Naive thymus-derived CD4-positive, alpha-beta T cell (primary cell): Measurements from ENCODE around the gene WNK4. TPM values are rescaled to one million over a fixed set of nuclear protein-coding genes. Genes with fewer than 3 reads are reported as not detected.

Experiments used
- ATAC-seq: fragments of 150-1000 bp; cut with Tn5 transposase; 2 replicates; pipeline ENCODE4 v1.10.0; 2021; ENCODE audit warnings: mild to moderate bottlenecking, moderate library complexity
- CTCF ChIA-PET: fragments of 350-600 bp; sonication (Branson Sonifier 250); formaldehyde crosslinking; loops from one replicate; lab custom pipeline; 2021; ENCODE audit warnings: antibody characterized with exemption; lab: Charles Lee
- POLR2A ChIA-PET: fragments of 350-600 bp; sonication (Branson Sonifier 250); formaldehyde crosslinking; loops from one replicate; lab custom pipeline; 2021; ENCODE audit warnings: antibody characterized with exemption, inconsistent platforms; lab: Charles Lee
- DNase-seq, 9 donors: peaks; one replicate each; pipeline versions ENCODE4 v3.0.0 to v3.0.0-alpha.2; 2020 to 2022; ENCODE audit warnings: mixed read lengths in 1 of 9
- H3K27ac ChIP-seq: one replicate; pipeline ENCODE4 v1.7.0; 2013; ENCODE audit warnings: mild to moderate bottlenecking, low read depth, low read length, moderate library complexity
- H3K27me3 ChIP-seq, 2 donors: one replicate each; pipeline ENCODE4 v1.7.0; 2013; ENCODE audit warnings: low read length in 2 of 2, mild to moderate bottlenecking in 2 of 2, moderate library complexity in 2 of 2; ENCODE audit not compliant: control insufficient read depth in 2 of 2, insufficient read depth in 2 of 2
- H3K36me3 ChIP-seq, 3 experiments: 1 replicate in 2 of 3; 2 replicates in 1 of 3; pipeline ENCODE4 v1.7.0; 2013; ENCODE audit warnings: low read length in 3 of 3, mild to moderate bottlenecking in 3 of 3, moderate library complexity in 1 of 3; ENCODE audit not compliant: insufficient read depth in 3 of 3, control insufficient read depth in 2 of 3
- H3K4me1 ChIP-seq, 2 donors: one replicate each; pipeline ENCODE4 v1.7.0; 2013; ENCODE audit warnings: low read length in 2 of 2, mild to moderate bottlenecking in 2 of 2, moderate library complexity in 1 of 2; ENCODE audit not compliant: control insufficient read depth in 2 of 2, insufficient read depth in 2 of 2
- H3K4me3 ChIP-seq: 2 replicates; pipeline ENCODE4 v1.7.0; 2013; ENCODE audit warnings: mild to moderate bottlenecking, low read length
- H3K9me3 ChIP-seq, 3 experiments: 1 replicate in 2 of 3; 2 replicates in 1 of 3; pipeline ENCODE4 v1.7.0; 2013; ENCODE audit warnings: low read length in 3 of 3; ENCODE audit not compliant: control insufficient read depth in 2 of 3
- H3K27ac Mint-ChIP-seq, 9 donors: one replicate each; pipeline ENCODE4 v1.8.0; 2020 to 2022; ENCODE audit warnings: mixed read lengths in 9 of 9, mild to moderate bottlenecking in 8 of 9, moderate library complexity in 5 of 9, inconsistent platforms in 2 of 9
- H3K27me3 Mint-ChIP-seq, 5 donors: one replicate each; pipeline ENCODE4 v1.8.0; 2021 to 2022; ENCODE audit warnings: mixed read lengths in 5 of 5, mild to moderate bottlenecking in 1 of 5
- H3K36me3 Mint-ChIP-seq, 5 donors: one replicate each; pipeline ENCODE4 v1.8.0; 2020 to 2022; ENCODE audit warnings: mixed read lengths in 5 of 5, mild to moderate bottlenecking in 3 of 5, inconsistent platforms in 1 of 5
- H3K4me1 Mint-ChIP-seq, 7 donors: one replicate each; pipeline ENCODE4 v1.8.0; 2020 to 2022; ENCODE audit warnings: mixed read lengths in 7 of 7, mild to moderate bottlenecking in 3 of 7, inconsistent platforms in 1 of 7
- H3K4me3 Mint-ChIP-seq, 10 donors: one replicate each; pipeline ENCODE4 v1.8.0; 2020 to 2022; ENCODE audit warnings: mild to moderate bottlenecking in 10 of 10, mixed read lengths in 10 of 10, moderate library complexity in 6 of 10, inconsistent platforms in 2 of 10
- H3K9me3 Mint-ChIP-seq, 11 donors: one replicate each; pipeline ENCODE4 v1.8.0; 2020 to 2022; ENCODE audit warnings: mixed read lengths in 11 of 11, mild to moderate bottlenecking in 4 of 11, inconsistent platforms in 1 of 11, moderate library complexity in 1 of 11
- intact Hi-C, 2 donors: fragments of 100-400 bp; cut with micrococcal nuclease; formaldehyde crosslinking; loops; one replicate each; pipeline ENCODE4 v1.15.1; 2023
- polyA plus RNA-seq, 2 donors: library from polyadenylated mRNA; unstranded; fragments of 300-500 nt; fragmentation: Illumina TruSeq; gene quantifications; one replicate each; pipeline ENCODE4 v1.2.3, GENCODE V29; 2021
- total RNA-seq, 6 experiments: library from RNA in 5 of 6; stranded (reverse) in 5 of 6; gene quantifications; 1 replicate in 5 of 6; 2 replicates in 1 of 6; pipeline ENCODE4 v1.2.3 and lab custom pipeline; 2021 to 2026

Gene WNK4
- total and polyA plus RNA-seq, 7 experiments from 2014 or later = 0.10 to 0.51 (median 0.24) TPM; not detected in 2

- Mint-ChIP-seq H3K9me3 (peaks cover 0 to 6% (median 0%) of the 10 kb centered on the region in 11 donors), H3K4me3 (peak overlapping the region in 1 of 10 donors; percentile 79)
- POLR2A ChIA-PET = interaction anchor here (1.0 kb wide), 1 partner anchor 11 kb away, joined by 3 read pairs; no protein-coding TSS in a partner anchor
These were observed 6.9 kb downstream of the WNK4 start for GRCh38 chr17:42787266-42787665.

GRCh38 chr17:42791948-42792347 is 11.5 kb downstream of the WNK4 start:
- ChIA-PET POLR2A (interaction anchor here (0.6 to 0.7 kb wide), 2 partner anchors 480 to 775 kb away, joined by 3 read pairs; partner anchors contain the start of gene DNAJC7), CTCF (interaction anchor here (0.9 kb wide), 1 partner anchor 11 kb away, joined by 3 read pairs; no protein-coding TSS in a partner anchor)
- peaks cover 9 to 14% (median 10%) of the 10 kb centered on the region in 7 donors for H3K4me1 Mint-ChIP-seq
- H3K9me3 ChIP-seq = no peaks in the 10 kb centered on the region
- DNase-seq (no peak), ATAC-seq (no peak)
- H3K27ac Mint-ChIP-seq = no peak overlapping the region
- intact Hi-C loops = no loop called here
- H3K9me3 Mint-ChIP-seq = peaks cover 0 to 6% (median 0%) of the 10 kb centered on the region in 11 donors
- H3K27me3 ChIP-seq = no peaks in the 10 kb centered on the region
- peaks cover 0 to 9% (median 5%) of the 10 kb centered on the region in 5 donors for H3K36me3 Mint-ChIP-seq
- H3K36me3 ChIP-seq = no peaks in the 10 kb centered on the region
- H3K27me3 Mint-ChIP-seq = peaks cover 13 to 27% (median 18%) of the 10 kb centered on the region in 5 donors
- H3K4me3 ChIP-seq = no peak overlapping the region
- no peak overlapping the region for H3K4me3 Mint-ChIP-seq
- no peaks in the 10 kb centered on the region for H3K4me1 ChIP-seq
- no peak overlapping the region for H3K27ac ChIP-seq

More at GRCh38 chr17:42787266-42787665, 6.9 kb downstream of the WNK4 start:
- H3K4me1 ChIP-seq = peaks cover 6 to 16% of the 10 kb centered on the region in 2 donors
- no peak overlapping the region for H3K4me3 ChIP-seq
- peaks cover 0 to 19% of the 10 kb centered on the region in 2 donors for H3K27me3 ChIP-seq
- H3K36me3 Mint-ChIP-seq = peaks cover 0 to 11% (median 0%) of the 10 kb centered on the region in 5 donors
- H3K4me1 Mint-ChIP-seq = peaks cover 7 to 28% (median 24%) of the 10 kb centered on the region in 7 donors
- H3K27ac ChIP-seq = no peak overlapping the region
- intact Hi-C loops = no loop called here
- DNase-seq (no peak), ATAC-seq (no peak)
- CTCF ChIA-PET = no interaction called here
- no peak overlapping the region for H3K27ac Mint-ChIP-seq
- H3K27me3 Mint-ChIP-seq = peaks cover 51 to 72% (median 62%) of the 10 kb centered on the region in 5 donors
- no peaks in the 10 kb centered on the region for H3K36me3 ChIP-seq
- H3K9me3 ChIP-seq = no peaks in the 10 kb centered on the region

GRCh38 chr17:42792545-42792944 is 12.1 kb downstream of the WNK4 start:
- DNase-seq (no peak), ATAC-seq (no peak)
- Histone ChIP-seq H3K27ac (no peak overlapping the region), H3K27me3 (no peaks in the 10 kb centered on the region), H3K4me3 (no peak overlapping the region), H3K9me3 (no peaks in the 10 kb centered on the region), H3K36me3 (no peaks in the 10 kb centered on the region), H3K4me1 (peaks cover 2 to 4% of the 10 kb centered on the region in 2 donors)
- intact Hi-C loops = no loop called here
- ChIA-PET POLR2A (no interaction called here), CTCF (no interaction called here)
- peaks cover 12 to 19% (median 16%) of the 10 kb centered on the region in 7 donors for H3K4me1 Mint-ChIP-seq
- H3K27ac Mint-ChIP-seq = no peak overlapping the region
- H3K4me3 Mint-ChIP-seq = no peak overlapping the region
- H3K27me3 Mint-ChIP-seq = peaks cover 8 to 23% (median 12%) of the 10 kb centered on the region in 5 donors
- peaks cover 0 to 9% (median 5%) of the 10 kb centered on the region in 5 donors for H3K36me3 Mint-ChIP-seq
- peaks cover 0 to 6% (median 0%) of the 10 kb centered on the region in 11 donors for H3K9me3 Mint-ChIP-seq

- H3K27me3 ChIP-seq = no peaks in the 10 kb centered on the region
- Mint-ChIP-seq H3K9me3 (peaks cover 0 to 5% (median 0%) of the 10 kb centered on the region in 11 donors), H3K27ac (no peak overlapping the region), H3K4me1 (peaks cover 22 to 34% (median 31%) of the 10 kb centered on the region in 7 donors), H3K36me3 (peaks cover 0 to 13% (median 5%) of the 10 kb centered on the region in 5 donors), H3K4me3 (no peak overlapping the region), H3K27me3 (peaks cover 0 to 8% (median 3%) of the 10 kb centered on the region in 5 donors)
- H3K36me3 ChIP-seq = peaks cover 0 to 4% (median 0%) of the 10 kb centered on the region in 3 experiments
- POLR2A ChIA-PET = interaction anchor here (4.2 kb wide), 1 partner anchor 22 kb away, joined by 19 read pairs; the partner anchor contains the start of gene VPS25
- CTCF ChIA-PET = no interaction called here
- no peak for ATAC-seq
- intact Hi-C loops = no loop called here
- H3K4me1 ChIP-seq = peaks cover 8 to 10% of the 10 kb centered on the region in 2 donors
- H3K4me3 ChIP-seq = no peak overlapping the region
- no peaks in the 10 kb centered on the region for H3K9me3 ChIP-seq
- no peak for DNase-seq
- H3K27ac ChIP-seq = no peak overlapping the region
These were observed 14.7 kb downstream of the WNK4 start for GRCh38 chr17:42795061-42795460.

- peaks cover 0 to 3% (median 0%) of the 10 kb centered on the region in 11 donors for H3K9me3 Mint-ChIP-seq
These were observed 15.1 kb downstream of the WNK4 start for GRCh38 chr17:42795465-42795864.

GRCh38 chr17:42796066-42796758 is 15.8 kb downstream of the WNK4 start:
- H3K27ac Mint-ChIP-seq = no peak overlapping the region
- peaks cover 0 to 13% (median 5%) of the 10 kb centered on the region in 5 donors for H3K36me3 Mint-ChIP-seq

More at GRCh38 chr17:42795465-42795864, 15.1 kb downstream of the WNK4 start:
- Histone ChIP-seq H3K36me3 (peaks cover 0 to 4% (median 0%) of the 10 kb centered on the region in 3 experiments), H3K27me3 (no peaks in the 10 kb centered on the region), H3K4me3 (no peak overlapping the region), H3K4me1 (peaks cover 8 to 10% of the 10 kb centered on the region in 2 donors), H3K27ac (no peak overlapping the region), H3K9me3 (no peaks in the 10 kb centered on the region)
- POLR2A ChIA-PET = interaction anchor here (0.6 to 4.2 kb wide), 2 partner anchors 22 to 781 kb away, joined by 3 to 19 read pairs; partner anchors contain the start of gene VPS25
- peaks cover 22 to 34% (median 31%) of the 10 kb centered on the region in 7 donors for H3K4me1 Mint-ChIP-seq
- DNase-seq (no peak), ATAC-seq (no peak)
- CTCF ChIA-PET = no interaction called here
- peaks cover 0 to 11% (median 0%) of the 10 kb centered on the region in 5 donors for H3K27me3 Mint-ChIP-seq
- intact Hi-C loops = no loop called here
- peaks cover 0 to 13% (median 5%) of the 10 kb centered on the region in 5 donors for H3K36me3 Mint-ChIP-seq
- peak overlapping the region in 4 of 10 donors; percentile 33 to 54 (median 44) for H3K4me3 Mint-ChIP-seq
- peak overlapping the region in 2 of 9 donors; percentile 43 to 76 for H3K27ac Mint-ChIP-seq

More at GRCh38 chr17:42796066-42796758, 15.8 kb downstream of the WNK4 start:
- intact Hi-C loops = no loop called here
- POLR2A ChIA-PET = interaction anchor here (0.6 to 4.2 kb wide), 3 partner anchors 23 to 781 kb away, joined by 3 to 19 read pairs (median 4); partner anchors contain the start of gene VPS25
- H3K36me3 ChIP-seq = peaks cover 0 to 4% (median 0%) of the 10 kb centered on the region in 3 experiments
- DNase-seq (no peak), ATAC-seq (no peak)
- Mint-ChIP-seq H3K9me3 (peaks cover 0 to 2% (median 0%) of the 10 kb centered on the region in 11 donors), H3K4me1 (peaks cover 22 to 34% (median 31%) of the 10 kb centered on the region in 7 donors), H3K27me3 (peaks cover 0 to 10% (median 0%) of the 10 kb centered on the region in 5 donors), H3K4me3 (peak overlapping the region in 6 of 10 donors; percentile 33 to 92 (median 46))
- no peaks in the 10 kb centered on the region for H3K27me3 ChIP-seq
- H3K4me3 ChIP-seq = no peak overlapping the region
- peaks cover 8 to 10% of the 10 kb centered on the region in 2 donors for H3K4me1 ChIP-seq
- H3K9me3 ChIP-seq = no peaks in the 10 kb centered on the region
- no peak overlapping the region for H3K27ac ChIP-seq
- CTCF ChIA-PET = no interaction called here
